GM10266 (cell line): ENCODE data around the gene ETV6.

Source experiments
- DNase-seq: peaks from one replicate; pipeline ENCODE4 v3.0.0; 2012; ENCODE audit errors: extremely low spot score
- CTCF ChIP-seq: IDR thresholded peaks from 2 replicates; pipeline ENCODE4 v1.5.1; 2012; ENCODE audit warnings: mild to moderate bottlenecking, low read depth; ENCODE audit not compliant: control insufficient read depth, insufficient read depth; ENCODE audit errors: missing control alignments

Gene ETV6

GRCh38 chr12:11824736-11825135, 175.3 kb downstream of the ETV6 start:
- no peak for DNase-seq
- TF ChIP-seq CTCF: no peak

- TF ChIP-seq CTCF: no peak
These were observed 175.8 kb downstream of the ETV6 start for GRCh38 chr12:11825278-11825677.

GRCh38 chr12:11826574-11826973, 177.1 kb downstream of the ETV6 start:
- no peak for DNase-seq
- no peak for TF ChIP-seq CTCF

More at GRCh38 chr12:11825278-11825677, 175.8 kb downstream of the ETV6 start:
- no peak for DNase-seq

GRCh38 chr12:11827091-11828061, 177.9 kb downstream of the ETV6 start:
- DNase-seq: no peak
- TF ChIP-seq CTCF: no peak

GRCh38 chr12:11829764-11830194, 180.3 kb downstream of the ETV6 start:
- no peak for DNase-seq
- TF ChIP-seq CTCF: no peak

- no peak for TF ChIP-seq CTCF
- no peak for DNase-seq
These were observed 180.9 kb downstream of the ETV6 start for GRCh38 chr12:11830307-11830801.

- TF ChIP-seq CTCF: no peak
- no peak for DNase-seq
These were observed 182.6 kb downstream of the ETV6 start for GRCh38 chr12:11832093-11832492.
